GM18499 (cell line): ENCODE results near the gene H19.

ENCODE experiments used
- ATAC-seq: cut with Tn5 transposase; IDR thresholded peaks from one replicate; pipeline ENCODE4 v1.9.1; 2021; ENCODE audit warnings: moderate number of reproducible peaks; ENCODE audit not compliant: insufficient read depth, unreplicated experiment

The H19 gene

GRCh38 chr11:1949302-1949701 lies 48.3 kb downstream of the H19 start:
- ATAC-seq, result no peak

- ATAC-seq, result no peak
Measured at GRCh38 chr11:1948389-1948788, 49.3 kb downstream of the H19 start.

GRCh38 chr11:1947592-1948237 lies 49.9 kb downstream of the H19 start:
- no peak for ATAC-seq

GRCh38 chr11:1946812-1947484 lies 50.7 kb downstream of the H19 start, which contains the start of gene MRPL23:
Gene MRPL23, plus strand, starts transcription at chr11:1947332. Its CDS starts 31 bp downstream, at chr11:1947363.
- no peak for ATAC-seq
